ENCODE measurements around the gene BMPR1A.

The BMPR1A gene

GRCh38 chr10:86956195-86956847, 199.9 kb downstream of the BMPR1A start:
- H3K36me3 ChIP-seq (ENCODE audit: insufficient read depth, low read length): no peaks in the 10 kb centered on the region
- no peaks in the 10 kb centered on the region for H3K27me3 ChIP-seq (ENCODE audit: control insufficient read depth, insufficient read depth, low read length)
- H3K9ac ChIP-seq (ENCODE audit: low read depth, low read length): no peak overlapping the region
- H3K4me3 ChIP-seq (ENCODE audit: low read length): no peak overlapping the region
- no peak overlapping the region for H3K4me2 ChIP-seq (ENCODE audit: low read length)
- H3K9me3 ChIP-seq (replicated peaks; ENCODE audit: low read length): no peaks in the 10 kb centered on the region
- H3K4me1 ChIP-seq (ENCODE audit: control insufficient read depth, insufficient read depth, low read length): peaks cover 41% of the 10 kb centered on the region

- Histone ChIP-seq H3K4me1 (ENCODE audit: control insufficient read depth, insufficient read depth, low read length) (peaks cover 47% of the 10 kb centered on the region), H3K4me2 (ENCODE audit: low read length) (no peak overlapping the region), H3K9ac (ENCODE audit: low read depth, low read length) (no peak overlapping the region), H3K27me3 (ENCODE audit: control insufficient read depth, insufficient read depth, low read length) (no peaks in the 10 kb centered on the region), H3K36me3 (ENCODE audit: insufficient read depth, low read length) (no peaks in the 10 kb centered on the region), H3K4me3 (ENCODE audit: low read length) (no peak overlapping the region), H3K9me3 (replicated peaks; ENCODE audit: low read length) (no peaks in the 10 kb centered on the region)
Observed at GRCh38 chr10:86956848-86957448, 200.5 kb downstream of the BMPR1A start.

DNA sequence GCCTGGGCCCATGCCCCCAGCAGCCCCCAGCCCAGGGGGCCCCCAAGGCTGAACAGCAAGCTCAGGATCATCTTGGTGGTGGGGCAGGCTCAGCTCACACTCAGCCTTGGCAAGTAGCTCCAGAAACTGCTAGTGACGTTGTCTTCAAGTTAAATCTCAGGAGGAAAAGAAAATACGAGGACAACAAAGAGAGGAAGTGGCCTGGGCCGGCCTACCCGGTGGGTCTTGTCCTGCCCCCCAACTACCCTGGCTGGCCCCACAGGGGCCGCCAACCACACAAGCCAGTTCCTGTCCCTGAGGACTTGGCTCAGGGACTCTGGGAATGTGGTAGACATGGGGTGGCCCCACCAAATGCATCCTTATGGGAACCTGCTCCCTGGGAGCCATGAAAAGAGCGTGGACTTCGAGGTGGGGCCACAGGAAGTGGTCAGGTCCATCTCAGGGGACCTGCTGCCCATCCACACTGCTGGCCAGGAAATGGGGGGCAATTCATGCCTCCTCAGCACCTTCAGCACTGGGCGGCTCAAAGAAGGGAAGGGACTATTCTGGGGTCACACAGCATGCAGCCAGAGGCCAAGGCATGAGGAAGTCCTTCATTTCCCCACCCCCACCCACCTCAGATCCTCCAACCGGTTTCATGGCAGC, 201.2 kb downstream of the BMPR1A start, which contains the start of gene MMRN2:
Gene MMRN2, minus strand, starts transcription at position 145 of the 645 bp plus-strand sequence. Its CDS starts 74 bp downstream, at position 71.
- Histone ChIP-seq H3K27me3 (ENCODE audit: control insufficient read depth, insufficient read depth, low read length) (no peaks in the 10 kb centered on the region), H3K36me3 (ENCODE audit: insufficient read depth, low read length) (no peaks in the 10 kb centered on the region), H3K9ac (ENCODE audit: low read depth, low read length) (no peak within 1 kb of the TSS), H3K4me3 (ENCODE audit: low read length) (no peak within 1 kb of the TSS), H3K4me2 (ENCODE audit: low read length) (peak within 1 kb of the TSS; percentile 74), H3K4me1 (ENCODE audit: control insufficient read depth, insufficient read depth, low read length) (peaks cover 50% of the 10 kb centered on the region), H3K9me3 (replicated peaks; ENCODE audit: low read length) (no peaks in the 10 kb centered on the region)

GRCh38 chr10:86958116-86958900, 201.9 kb downstream of the BMPR1A start, which contains the start of gene SNCG:
Gene SNCG (plus strand): TSS chr10:86958599. CDS start chr10:86958698, 99 bp downstream.
- Histone ChIP-seq H3K4me2 (ENCODE audit: low read length) (peak within 1 kb of the TSS; percentile 74), H3K4me1 (ENCODE audit: control insufficient read depth, insufficient read depth, low read length) (peaks cover 50% of the 10 kb centered on the region), H3K36me3 (ENCODE audit: insufficient read depth, low read length) (no peaks in the 10 kb centered on the region), H3K9ac (ENCODE audit: low read depth, low read length) (peak within 1 kb of the TSS; percentile 73), H3K9me3 (replicated peaks; ENCODE audit: low read length) (no peaks in the 10 kb centered on the region), H3K4me3 (ENCODE audit: low read length) (peak within 1 kb of the TSS; percentile 36), H3K27me3 (ENCODE audit: control insufficient read depth, insufficient read depth, low read length) (no peaks in the 10 kb centered on the region)

GRCh38 chr10:86958901-86959736, 202.7 kb downstream of the BMPR1A start:
- peaks cover 47% of the 10 kb centered on the region for H3K4me1 ChIP-seq (ENCODE audit: control insufficient read depth, insufficient read depth, low read length)
- no peaks in the 10 kb centered on the region for H3K27me3 ChIP-seq (ENCODE audit: control insufficient read depth, insufficient read depth, low read length)
- H3K36me3 ChIP-seq (ENCODE audit: insufficient read depth, low read length): no peaks in the 10 kb centered on the region
- H3K9me3 ChIP-seq (replicated peaks; ENCODE audit: low read length): no peaks in the 10 kb centered on the region
- H3K9ac ChIP-seq (ENCODE audit: low read depth, low read length): peak overlapping the region; percentile 73
- H3K4me2 ChIP-seq (ENCODE audit: low read length): peak overlapping the region; percentile 74
- peak overlapping the region; percentile 36 for H3K4me3 ChIP-seq (ENCODE audit: low read length)

- Histone ChIP-seq H3K4me2 (ENCODE audit: low read length) (peak overlapping the region; percentile 74), H3K27me3 (ENCODE audit: control insufficient read depth, insufficient read depth, low read length) (no peaks in the 10 kb centered on the region), H3K9me3 (replicated peaks; ENCODE audit: low read length) (no peaks in the 10 kb centered on the region), H3K4me3 (ENCODE audit: low read length) (peak overlapping the region; percentile 36), H3K4me1 (ENCODE audit: control insufficient read depth, insufficient read depth, low read length) (peaks cover 41% of the 10 kb centered on the region), H3K36me3 (ENCODE audit: insufficient read depth, low read length) (no peaks in the 10 kb centered on the region), H3K9ac (ENCODE audit: low read depth, low read length) (peak overlapping the region; percentile 73)
Observed at GRCh38 chr10:86959737-86960002, 203.3 kb downstream of the BMPR1A start.

DNA sequence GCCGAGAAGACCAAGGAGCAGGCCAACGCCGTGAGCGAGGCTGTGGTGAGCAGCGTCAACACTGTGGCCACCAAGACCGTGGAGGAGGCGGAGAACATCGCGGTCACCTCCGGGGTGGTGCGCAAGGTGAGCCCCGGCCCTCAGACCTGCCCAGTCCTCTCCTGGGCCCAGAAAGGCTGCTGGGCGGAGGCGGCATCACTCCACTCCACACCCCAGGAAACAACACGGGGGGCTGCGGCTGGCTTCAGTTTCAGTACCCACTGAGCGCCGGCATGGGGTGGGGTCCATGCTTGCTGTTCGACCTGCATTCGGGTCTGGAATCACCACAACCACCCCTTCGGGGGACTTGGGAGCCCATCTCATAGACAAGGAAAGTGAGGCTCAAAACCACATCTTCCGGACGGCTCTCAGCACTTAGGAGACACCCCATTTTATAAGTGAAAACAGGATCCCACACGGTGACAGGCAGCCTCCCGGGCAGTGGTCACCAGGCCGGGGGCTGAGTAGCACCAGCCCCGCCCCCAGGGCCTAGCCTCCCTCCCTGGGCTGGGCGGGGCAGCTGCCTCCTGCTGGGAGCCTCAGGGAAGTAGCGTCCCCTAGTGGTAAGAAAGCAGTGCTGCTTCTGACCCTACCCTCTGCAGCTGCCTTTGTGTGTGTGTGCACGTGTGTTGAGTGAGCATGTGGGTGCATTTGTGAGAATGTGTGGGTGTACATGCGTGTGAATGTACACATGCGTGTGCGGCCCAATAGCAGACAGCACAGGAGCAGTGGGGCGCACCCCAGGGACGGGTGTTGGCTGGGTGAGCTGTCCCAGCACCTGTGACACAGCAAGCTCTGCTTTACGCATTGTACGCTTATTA, 203.8 kb downstream of the BMPR1A start:
- Histone ChIP-seq H3K4me1 (ENCODE audit: control insufficient read depth, insufficient read depth, low read length) (peaks cover 41% of the 10 kb centered on the region), H3K27me3 (ENCODE audit: control insufficient read depth, insufficient read depth, low read length) (no peaks in the 10 kb centered on the region), H3K36me3 (ENCODE audit: insufficient read depth, low read length) (no peaks in the 10 kb centered on the region), H3K9ac (ENCODE audit: low read depth, low read length) (no peak overlapping the region), H3K4me2 (ENCODE audit: low read length) (peak overlapping the region; percentile 74), H3K4me3 (ENCODE audit: low read length) (peak overlapping the region; percentile 36), H3K9me3 (replicated peaks; ENCODE audit: low read length) (no peaks in the 10 kb centered on the region)

GRCh38 chr10:86960863-86961434, 204.5 kb downstream of the BMPR1A start:
- no peak overlapping the region for H3K9ac ChIP-seq (ENCODE audit: low read depth, low read length)
- no peak overlapping the region for H3K4me3 ChIP-seq (ENCODE audit: low read length)
- peaks cover 42% of the 10 kb centered on the region for H3K4me1 ChIP-seq (ENCODE audit: control insufficient read depth, insufficient read depth, low read length)
- H3K4me2 ChIP-seq (ENCODE audit: low read length): peak overlapping the region; percentile 8
- H3K27me3 ChIP-seq (ENCODE audit: control insufficient read depth, insufficient read depth, low read length): no peaks in the 10 kb centered on the region
- H3K9me3 ChIP-seq (replicated peaks; ENCODE audit: low read length): no peaks in the 10 kb centered on the region
- no peaks in the 10 kb centered on the region for H3K36me3 ChIP-seq (ENCODE audit: insufficient read depth, low read length)

DNA sequence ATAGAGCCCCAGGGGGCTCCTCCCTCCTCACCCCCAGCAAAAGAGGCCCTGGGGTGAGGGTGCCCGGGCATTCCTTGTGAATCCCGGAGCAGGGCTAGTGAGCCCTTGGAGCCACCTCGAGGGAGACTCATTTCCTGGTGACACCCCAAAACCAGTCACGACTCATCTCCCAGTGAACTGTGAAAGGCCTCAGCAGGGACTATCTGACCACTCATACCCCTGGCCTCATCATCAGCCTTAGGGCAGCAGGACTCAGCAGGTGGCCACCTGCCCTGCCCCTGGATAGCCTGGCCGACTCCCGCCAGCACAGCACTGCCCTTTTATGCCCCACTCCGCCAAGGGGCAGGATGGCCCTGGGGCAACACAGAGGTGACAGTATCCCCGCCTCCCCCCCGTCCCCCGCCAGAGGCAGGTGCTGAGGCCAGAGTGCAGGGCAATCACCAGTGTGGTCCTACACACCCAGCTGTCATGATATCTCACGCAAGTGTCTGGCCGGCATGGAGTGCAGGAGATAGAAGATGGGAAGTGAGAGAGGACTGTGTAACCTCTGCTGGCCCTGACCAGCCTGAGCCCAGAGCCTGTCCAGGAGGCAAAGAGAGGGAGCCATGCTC, 205.2 kb downstream of the BMPR1A start:
- Histone ChIP-seq H3K9ac (ENCODE audit: low read depth, low read length) (no peak overlapping the region), H3K4me2 (ENCODE audit: low read length) (no peak overlapping the region), H3K4me3 (ENCODE audit: low read length) (no peak overlapping the region), H3K27me3 (ENCODE audit: control insufficient read depth, insufficient read depth, low read length) (no peaks in the 10 kb centered on the region), H3K9me3 (replicated peaks; ENCODE audit: low read length) (no peaks in the 10 kb centered on the region), H3K36me3 (ENCODE audit: insufficient read depth, low read length) (no peaks in the 10 kb centered on the region), H3K4me1 (ENCODE audit: control insufficient read depth, insufficient read depth, low read length) (peaks cover 48% of the 10 kb centered on the region)
